HG02840 (cell line): ENCODE data around the gene THOC6.
A peak's percentile ranks its signal among the peaks of the same experiment; 100 is the strongest.

ENCODE experiments used
- ATAC-seq: cut with Tn5 transposase; IDR thresholded peaks from one replicate; pipeline ENCODE4 v1.9.1; 2021; ENCODE audit warnings: mild to moderate bottlenecking, moderate library complexity, moderate number of reproducible peaks; ENCODE audit not compliant: unreplicated experiment, low FRiP score

Gene THOC6

DNA sequence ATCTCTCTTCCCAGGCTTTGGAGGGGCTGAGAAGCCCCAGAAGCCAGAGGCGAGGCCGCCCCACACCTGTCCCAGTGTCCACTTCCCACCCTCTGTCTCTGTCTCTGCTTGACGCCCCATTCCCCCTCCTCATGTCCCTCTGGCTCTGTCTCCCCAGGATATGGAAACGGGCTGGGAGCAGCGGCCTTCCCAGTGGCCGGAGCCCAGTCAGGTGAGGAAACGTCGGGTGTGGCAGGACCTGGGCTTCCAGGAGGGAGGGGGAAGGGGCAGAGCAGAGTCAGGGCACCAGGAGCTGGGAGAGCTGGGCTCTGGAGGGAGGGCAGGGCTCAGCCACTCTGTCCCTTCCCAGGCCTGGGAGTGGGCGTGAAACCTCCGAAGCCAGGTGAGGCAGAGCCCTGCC is 32.9 kb upstream of the THOC6 start:
- no peak for ATAC-seq

DNA sequence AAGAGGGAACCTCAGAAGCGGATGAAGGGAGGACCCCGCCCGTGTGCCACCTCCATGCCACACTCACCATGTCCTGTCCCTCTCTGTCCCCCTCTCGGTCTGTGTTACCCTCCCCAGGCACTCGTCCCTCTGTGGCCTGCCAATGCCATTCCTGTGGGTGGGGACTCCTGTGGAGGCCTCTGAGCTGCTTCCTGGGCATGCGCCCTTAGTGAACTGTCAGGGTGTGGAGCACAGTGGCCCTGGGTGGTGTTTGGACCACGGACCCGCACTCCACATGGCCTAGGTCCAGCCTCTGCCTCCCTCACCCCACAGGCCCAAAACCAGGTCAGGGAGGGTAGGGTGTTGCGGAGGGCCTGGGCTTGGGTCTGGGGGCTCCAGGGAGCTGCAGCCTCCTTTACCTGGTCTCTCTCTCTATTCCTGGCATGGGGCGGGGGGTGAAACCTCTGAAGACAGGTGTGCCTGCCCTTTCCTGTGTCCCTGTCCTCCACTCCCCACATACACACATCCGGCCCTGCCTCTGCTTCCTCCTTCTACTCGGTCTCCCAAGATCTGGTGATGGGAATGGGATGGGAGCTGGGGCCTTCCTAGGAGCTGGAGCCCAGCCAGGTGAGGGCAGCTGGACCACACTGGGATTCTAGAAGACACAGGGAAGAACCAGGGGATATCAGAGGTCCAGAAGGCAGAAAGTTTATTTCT is 32.1 kb upstream of the THOC6 start:
- no peak for ATAC-seq

DNA sequence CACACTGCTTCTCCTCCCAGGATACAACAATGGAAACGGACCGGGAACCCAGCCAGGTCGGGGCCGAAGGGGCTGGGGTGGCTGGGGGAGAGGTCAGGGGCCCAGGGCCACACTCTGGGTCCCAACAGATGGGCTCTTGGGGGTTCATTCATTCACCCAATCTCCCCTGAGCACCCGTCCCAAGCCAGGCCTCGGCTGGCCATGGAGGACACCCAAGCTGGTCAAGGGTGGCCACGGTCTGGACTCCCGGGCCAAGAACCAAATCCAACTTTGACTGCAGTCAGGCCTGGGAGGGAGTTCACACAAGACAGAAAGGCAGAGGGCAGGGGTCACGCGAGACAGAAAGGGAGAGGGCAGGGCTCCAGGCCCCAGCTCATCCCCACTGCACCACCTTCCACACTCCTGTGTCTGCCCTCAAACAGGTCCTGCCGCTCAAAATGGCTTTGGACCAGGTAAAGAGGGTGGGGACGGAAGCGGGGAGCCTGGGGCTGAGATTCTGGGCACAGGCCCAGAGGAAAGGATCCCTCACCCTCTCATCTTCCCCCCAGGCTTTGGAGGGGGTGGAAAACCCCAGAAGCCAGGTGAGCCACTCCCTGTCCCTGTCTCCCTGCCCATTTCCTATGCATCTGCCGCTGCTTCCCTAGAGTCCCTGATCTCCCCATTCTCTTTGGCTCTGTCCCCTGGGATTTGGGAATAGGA is 31.3 kb upstream of the THOC6 start:
- no peak for ATAC-seq

DNA sequence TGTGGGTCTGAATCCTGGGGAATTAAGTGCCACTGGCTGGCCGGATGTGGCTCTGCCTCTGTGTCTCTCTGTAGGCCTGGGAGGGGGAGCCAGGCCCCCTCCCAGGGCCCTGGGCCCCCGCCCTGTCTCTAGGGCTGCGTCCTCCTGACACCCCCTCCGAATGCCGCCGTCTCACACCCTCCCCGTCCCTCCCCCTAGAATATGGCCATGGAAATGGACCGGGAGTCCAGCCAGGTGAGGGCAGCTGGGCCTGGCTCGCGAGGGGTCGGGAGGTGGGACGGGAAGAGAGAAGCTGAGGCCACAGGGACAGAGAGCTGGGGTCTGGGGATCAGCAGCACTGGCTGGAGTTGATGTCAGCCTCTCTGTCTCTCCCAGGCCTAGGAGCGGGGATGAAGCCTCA is 27.5 kb upstream of the THOC6 start:
- no peak for ATAC-seq

DNA sequence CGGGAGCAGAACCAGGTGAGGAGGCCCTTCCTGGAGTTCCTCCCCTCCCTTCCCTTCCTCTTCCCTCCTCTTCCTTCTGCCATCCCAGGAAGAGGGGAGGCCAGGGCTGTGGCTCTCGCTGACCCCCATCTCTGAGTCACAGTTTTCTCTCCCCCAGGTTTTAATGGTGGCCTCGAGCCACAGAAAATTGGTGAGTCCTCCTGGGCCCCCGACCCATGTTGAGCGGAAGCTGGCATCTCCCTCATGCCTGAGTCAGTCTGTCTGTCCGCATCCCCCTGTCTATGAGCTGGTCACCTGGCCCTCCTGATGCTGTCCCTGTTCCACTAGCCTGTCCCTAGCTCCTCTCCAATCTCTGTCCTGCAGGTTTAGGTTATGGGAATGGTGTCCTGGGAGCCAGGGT is 23.9 kb upstream of the THOC6 start:
- no peak for ATAC-seq

DNA sequence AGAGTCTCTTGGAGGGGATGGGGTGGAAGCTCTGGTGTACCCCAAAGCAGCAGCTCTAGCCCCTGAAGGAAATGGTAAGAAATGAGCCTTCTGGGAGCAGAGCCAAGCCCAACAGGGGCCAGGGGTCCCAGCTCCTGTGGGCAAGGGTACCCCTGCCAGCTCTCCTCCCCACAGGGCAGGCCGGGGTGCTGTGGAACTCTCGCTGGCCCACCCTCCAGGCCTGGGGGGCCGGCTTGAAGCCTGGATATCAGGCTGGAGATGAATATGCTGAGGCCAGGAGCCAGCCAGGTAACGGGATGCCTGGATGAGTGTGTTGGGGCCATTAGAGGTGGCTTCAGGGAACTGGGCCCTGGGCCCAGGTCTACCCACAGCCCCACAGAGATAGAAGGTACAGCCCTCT is 23.3 kb upstream of the THOC6 start:
- ATAC-seq: no peak

DNA sequence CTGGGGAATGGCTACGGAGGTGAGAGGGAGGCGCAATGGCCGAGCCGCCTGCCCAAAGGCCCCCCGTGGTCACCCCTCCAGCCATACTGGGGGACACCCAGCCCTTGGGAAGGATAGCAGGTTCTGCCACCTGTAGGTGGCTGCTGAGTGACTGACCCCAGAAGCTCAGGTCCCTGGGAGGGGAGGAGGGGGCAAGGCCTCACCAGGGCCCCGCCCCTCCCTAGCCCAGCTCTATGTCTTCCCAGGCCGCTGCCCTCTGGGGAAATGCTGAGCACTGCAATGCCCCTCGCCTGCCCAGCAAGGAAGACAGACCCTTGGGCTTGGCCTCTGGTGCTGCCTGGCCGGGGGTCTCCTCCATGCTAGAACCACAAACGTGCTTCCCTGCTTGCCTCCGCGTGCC is 22.5 kb upstream of the THOC6 start:
- ATAC-seq: no peak

DNA sequence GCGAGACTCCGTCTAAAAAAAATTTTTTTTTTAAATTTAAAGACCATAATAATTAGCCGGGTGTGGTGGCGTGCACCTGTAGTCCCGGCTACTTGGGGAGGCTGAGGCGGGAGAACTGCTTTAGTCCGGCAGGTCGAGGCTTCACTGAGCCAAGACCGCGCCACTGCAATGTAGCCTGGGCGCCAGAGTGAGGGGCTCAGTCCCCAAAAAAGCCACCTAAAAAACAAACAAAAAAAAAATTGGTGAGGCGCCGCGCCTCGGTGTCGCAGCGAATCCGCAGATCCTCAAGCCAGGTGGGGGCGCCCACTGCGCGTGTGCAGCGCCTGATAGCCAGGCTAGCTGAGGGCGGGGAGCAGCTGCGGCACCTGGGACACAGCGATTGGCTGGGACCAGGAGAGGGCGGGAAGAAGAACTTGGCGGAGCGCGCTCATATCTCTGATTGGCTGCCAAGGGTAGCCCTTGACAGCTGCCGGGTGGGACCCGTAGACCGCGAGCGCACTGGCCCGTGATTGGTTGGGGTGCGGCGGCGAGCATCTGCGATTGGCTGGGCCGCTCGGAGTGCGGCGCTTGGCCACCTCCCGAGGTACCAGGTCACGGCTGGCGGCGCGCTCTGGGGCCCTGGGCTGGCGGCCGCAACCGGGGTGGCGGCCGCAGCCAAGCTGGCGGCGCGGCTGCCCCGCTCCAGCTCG is 20.1 kb upstream of the THOC6 start:
- ATAC-seq: peak; percentile 95

DNA sequence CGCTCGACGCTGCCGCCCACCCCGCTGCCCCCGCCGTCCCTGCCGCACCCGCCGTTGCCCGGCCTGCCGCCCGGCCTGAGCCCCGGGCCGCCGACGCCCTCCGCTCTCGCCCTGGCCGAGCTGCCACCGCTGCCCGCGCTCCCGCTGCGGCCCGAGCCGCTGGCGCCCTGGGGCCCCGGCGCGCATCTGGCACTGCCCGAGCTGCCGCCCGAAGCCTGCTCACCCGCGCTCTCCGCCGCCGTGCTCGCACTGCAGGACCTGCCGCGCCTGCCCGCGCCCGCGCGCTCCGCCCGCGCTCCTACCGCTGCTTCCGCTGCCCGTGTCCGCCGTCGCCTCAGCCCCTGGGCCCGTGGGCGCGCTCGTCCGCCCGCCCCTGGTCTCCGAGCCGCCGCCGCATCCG is 19.5 kb upstream of the THOC6 start:
- peak; percentile 17 for ATAC-seq

DNA sequence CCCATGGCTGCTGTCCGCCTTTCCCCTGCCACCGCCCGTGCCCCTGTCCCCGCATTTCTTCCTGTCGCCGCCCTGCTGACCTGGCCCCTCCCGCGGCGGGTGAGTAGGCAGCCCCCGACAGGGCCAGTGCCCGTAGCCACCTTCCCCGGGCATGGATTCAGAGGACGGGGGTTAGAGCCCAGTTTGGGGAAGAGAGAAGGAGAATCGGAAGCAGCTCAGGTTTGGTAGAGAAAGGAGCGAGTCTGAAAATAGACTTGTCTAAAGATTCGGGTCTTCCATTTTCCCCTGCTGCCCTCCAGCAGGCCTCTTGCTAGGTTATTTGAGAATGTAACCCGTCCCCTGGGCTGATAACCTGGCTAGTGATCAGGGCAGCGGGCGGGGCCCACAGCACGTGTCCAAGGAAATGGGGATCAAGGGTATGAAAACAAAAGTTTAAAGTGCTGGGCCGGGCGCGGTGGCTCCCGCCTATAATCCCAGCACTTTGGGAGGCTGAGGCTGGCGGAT is 19.0 kb upstream of the THOC6 start:
- no peak for ATAC-seq

DNA sequence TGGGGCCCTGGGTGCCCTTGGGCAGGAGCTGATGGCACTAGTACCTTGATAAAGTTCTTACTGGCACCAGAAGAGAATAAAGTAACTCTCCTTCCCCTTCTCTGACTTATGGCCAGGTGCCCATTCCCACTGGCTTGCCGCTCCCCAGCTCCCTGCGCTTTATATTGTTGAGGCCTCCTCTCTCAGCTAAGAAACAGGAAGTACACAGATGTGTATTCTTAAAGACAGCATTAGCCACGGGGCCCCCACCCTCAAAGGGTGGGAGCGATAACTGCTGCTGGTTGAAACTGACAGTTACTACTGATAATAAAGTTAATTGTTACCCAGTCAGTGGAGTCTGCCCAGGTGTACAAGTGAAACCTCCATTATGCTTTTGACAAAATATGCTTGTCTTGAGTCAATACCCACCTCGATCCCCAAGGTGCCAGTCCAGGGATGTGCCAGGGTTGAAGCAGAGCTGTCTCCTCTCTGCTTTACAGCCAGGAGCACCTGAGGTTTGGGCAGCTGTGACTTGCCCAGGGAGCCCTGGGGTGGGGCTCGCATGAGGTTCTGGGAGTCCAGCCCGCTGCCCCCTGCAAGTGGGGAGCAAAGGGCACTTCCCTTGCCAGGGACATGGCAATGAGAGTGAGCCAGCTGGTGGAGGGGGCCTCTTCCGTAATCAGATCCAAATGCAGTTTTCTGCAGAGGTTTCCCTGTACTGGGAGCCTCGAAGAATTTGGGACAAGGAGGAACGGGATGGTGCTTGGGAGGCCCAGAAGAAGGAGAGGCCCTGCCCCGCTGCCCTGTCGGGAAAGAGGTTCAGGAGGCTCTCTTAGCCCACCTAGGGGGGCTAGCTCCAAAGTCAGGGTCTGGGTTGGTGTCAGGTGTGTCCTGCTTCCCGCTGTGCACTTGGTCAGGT is 16.5 kb upstream of the THOC6 start:
- no peak for ATAC-seq

DNA sequence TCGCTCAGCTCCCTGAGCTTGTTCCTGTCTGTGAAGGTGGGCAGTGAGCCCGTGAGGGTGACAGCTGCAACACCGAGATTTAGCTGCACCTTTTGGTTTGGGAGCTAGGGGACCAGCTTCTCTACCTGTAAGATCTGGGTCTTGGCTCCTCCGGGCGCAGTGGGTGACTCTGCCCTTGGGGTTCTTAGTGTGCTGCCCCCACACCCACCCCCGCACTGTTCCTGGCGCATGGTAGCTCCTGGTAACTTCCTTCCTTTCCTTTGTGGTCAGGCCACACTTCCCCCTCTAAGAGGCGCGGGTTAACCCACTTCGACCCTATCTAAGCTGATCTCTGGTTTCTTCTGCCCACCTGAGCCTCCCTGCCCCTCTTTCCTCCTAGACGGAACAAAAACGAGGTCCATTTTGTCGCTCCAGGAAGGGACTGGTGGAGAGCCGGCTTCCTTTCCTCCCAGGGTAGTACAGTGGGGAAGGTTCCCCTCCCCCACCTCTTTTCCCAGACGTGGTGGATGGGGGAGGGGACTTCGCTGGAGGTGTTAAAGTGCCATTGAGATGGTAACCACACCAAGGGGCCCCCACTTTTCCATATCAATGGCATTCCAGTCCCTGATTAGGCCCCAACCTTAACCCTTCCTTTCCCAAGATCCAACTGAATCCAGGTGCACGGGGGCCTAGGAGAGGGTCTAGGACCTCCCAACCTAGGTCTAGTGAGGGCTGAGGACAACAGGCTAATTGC is 15.7 kb upstream of the THOC6 start:
- ATAC-seq: no peak

DNA sequence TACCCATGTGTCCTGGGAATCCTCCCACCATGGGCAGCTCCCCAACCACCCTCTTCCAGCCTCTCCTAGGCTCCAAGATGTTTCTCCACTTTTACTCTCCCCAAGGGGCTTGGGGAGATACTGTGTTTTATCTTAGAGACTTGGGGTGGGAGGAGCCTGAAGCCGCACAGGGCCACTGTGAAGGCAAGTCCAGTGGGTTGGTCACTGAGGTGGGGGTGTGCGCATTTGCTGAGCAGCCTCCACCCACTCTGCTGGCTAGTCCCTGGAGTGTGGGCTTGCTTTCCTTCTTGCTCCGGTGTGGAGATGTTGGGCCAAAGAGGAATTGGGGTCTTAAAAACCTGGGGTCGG is 15.2 kb upstream of the THOC6 start:
- ATAC-seq: no peak

DNA sequence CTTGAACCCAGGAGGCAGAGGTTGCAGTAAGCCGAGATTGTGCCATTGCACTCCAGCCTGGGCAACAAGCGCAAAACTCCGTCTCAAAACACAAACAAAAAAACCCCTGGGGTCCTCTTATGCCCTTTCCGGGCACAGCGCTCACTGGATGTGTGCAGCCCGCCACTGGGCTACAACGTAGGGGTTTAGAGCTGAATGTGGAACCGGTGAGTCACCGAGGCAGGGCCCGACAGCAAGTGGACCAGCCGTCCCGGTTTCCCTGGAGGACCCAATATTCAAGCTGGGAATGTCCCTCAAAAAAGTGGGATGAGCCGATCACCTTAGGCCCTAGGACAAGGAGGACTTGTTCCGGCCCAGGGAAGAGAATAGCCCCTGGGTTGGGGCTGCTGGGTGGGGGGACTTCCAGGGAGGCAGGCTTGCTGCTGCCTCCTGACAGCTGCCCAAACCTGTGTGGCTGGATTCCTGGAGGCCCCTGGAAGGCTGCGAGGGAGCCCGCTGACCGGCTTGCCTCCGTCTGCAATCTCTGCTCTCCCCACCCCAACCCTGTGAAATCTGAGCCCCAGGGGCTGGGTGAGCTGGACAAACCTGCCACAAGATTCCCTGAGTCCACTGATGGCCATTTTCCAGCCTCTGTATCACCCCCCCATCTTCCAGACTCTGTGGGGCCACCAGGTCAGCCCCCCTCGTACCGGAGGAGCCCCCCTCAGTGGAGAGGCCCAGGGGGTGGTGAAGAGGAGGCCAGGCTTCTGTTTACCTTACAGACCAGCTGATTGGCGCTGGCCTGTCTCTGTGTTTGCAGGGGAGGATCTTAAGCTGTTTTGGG is 14.1 kb upstream of the THOC6 start:
- no peak for ATAC-seq

DNA sequence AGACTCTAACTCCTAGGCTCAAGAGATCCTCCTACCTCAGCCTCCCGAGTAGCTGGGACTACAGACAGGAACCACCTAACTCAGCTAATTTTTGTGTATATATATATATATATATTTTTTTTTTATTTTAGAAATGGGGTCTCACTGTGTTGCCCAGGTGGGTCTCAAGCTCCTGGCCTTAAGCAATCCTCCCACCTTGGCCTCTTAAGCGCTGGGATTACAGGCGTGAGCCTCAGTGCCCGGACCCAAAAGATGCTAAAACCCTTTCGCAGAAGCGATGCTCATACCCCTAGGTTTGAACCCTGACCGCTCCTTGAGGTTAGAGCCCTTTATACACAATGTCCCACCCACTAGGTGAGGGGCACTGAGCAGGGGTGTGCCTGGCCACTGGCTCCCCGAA is 13.3 kb upstream of the THOC6 start:
- no peak for ATAC-seq

DNA sequence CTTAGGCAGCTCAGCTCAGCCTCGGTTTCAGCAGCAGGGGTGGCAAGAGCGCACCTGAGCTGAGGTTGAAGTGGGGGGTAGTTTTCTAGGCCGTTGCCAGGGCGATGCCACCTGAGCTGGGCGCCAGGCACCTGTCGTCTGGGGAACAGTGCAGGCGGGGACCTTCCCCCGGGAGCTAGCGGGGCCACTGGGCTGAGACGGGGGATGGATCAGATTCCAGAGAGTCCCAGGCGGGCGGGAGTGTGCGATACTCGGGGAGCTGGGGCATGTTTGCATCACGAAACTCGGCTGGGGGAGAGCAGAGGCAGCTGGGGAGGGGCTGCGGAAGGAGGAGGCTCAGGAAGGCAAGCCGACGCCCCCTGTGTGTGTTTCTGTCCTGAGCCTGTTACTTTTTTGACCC is 11.6 kb upstream of the THOC6 start:
- no peak for ATAC-seq

DNA sequence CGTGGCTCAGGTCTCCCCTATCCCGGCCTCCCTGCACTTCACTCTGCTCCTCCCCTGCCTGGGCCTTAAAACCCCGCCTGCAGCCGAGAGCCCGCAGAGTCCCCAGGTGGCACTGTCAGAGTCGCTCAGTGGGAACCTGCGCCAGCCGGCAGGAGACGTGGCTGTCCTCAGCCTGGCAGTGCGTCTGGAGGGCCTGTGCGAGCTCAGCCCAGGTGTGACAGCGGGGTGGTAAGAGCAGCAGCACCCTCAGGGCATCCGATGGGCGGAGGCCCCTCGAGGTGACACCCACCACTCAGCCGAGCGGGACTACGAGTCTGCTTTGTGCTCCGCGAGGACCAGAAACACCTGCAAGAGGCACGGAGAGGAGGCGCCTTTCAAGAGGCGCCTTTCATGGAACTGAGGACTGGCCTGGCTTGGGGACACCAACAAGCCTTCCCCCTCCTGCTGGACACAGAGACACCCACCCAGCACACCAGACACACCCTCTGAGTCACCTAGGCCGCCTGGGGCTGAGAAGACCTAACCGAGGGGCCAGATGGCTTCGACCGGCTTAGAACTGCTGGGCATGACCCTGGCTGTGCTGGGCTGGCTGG is 10.9 kb upstream of the THOC6 start, which contains the start of gene CLDN9:
Gene CLDN9 (plus strand): TSS at position 96 of the 593 bp plus-strand sequence. CDS start 440 bp downstream, at position 536.
- no peak for ATAC-seq

DNA sequence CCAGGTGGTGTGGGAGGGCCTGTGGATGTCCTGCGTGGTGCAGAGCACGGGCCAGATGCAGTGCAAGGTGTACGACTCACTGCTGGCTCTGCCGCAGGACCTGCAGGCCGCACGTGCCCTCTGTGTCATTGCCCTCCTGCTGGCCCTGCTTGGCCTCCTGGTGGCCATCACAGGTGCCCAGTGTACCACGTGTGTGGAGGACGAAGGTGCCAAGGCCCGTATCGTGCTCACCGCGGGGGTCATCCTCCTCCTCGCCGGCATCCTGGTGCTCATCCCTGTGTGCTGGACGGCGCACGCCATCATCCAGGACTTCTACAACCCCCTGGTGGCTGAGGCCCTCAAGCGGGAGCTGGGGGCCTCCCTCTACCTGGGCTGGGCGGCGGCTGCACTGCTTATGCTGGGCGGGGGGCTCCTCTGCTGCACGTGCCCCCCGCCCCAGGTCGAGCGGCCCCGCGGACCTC is 10.3 kb upstream of the THOC6 start:
- ATAC-seq: no peak
